HG02938 (cell line): ENCODE results near the gene DCTD.
A peak's percentile ranks its signal among the peaks of the same experiment; 100 is the strongest.

Experiments
- ATAC-seq: cut with Tn5 transposase; IDR thresholded peaks from one replicate; pipeline ENCODE4 v1.9.1; 2021; ENCODE audit warnings: mild to moderate bottlenecking, moderate library complexity; ENCODE audit not compliant: unreplicated experiment

Gene DCTD

GRCh38 chr4:182917182-182918043, at the start of gene DCTD:
Gene DCTD (minus strand): TSS chr4:182917386. CDS start chr4:182915568, 1,818 bp downstream.
- ATAC-seq: peak; percentile 84

- ATAC-seq: no peak
These were observed 43.6 kb upstream of the DCTD start for GRCh38 chr4:182960746-182961145.

GRCh38 chr4:182960228-182960627, 43.0 kb upstream of the DCTD start:
- ATAC-seq: no peak

DNA sequence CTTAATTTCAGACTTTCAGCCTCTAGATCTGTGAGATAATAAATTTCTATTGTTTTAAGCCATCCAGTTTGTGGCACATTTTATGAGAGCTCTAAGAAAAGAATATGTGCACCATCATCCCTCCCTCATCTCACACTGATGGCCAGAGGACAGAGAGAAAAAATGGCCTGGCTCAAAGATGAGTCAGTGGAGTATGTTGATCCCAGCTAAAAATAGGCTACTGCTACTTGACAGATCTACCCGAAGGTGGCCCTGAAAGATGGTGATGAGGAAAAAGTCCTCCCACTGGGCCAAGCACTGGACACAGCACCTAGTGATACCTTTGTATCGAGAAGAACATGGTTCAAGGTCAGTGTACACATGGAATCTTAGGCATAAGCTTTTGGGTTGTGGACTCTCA, 38.2 kb upstream of the DCTD start:
- ATAC-seq: no peak

- no peak for ATAC-seq
These were observed 27.5 kb upstream of the DCTD start for GRCh38 chr4:182944484-182945213.

DNA sequence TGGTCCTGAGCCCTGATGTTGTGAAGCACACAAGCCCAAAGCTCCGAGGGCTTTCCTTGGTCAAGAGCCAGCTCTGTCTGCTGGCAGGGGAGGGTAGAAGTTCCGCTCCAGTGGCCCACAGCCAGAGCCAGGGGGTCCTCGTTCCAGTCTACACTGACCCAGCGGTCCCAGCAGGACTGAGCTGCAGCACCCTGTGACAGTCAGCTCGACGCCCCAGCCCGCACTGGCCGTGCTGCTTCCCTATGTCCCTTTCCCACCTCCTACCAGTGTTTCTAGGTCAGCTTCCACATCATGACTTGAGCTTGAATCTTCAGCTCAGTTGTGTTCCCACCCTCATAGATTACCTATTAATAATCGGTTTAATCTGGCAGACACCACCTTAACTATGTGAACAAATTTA, 22.5 kb upstream of the DCTD start:
- no peak for ATAC-seq

DNA sequence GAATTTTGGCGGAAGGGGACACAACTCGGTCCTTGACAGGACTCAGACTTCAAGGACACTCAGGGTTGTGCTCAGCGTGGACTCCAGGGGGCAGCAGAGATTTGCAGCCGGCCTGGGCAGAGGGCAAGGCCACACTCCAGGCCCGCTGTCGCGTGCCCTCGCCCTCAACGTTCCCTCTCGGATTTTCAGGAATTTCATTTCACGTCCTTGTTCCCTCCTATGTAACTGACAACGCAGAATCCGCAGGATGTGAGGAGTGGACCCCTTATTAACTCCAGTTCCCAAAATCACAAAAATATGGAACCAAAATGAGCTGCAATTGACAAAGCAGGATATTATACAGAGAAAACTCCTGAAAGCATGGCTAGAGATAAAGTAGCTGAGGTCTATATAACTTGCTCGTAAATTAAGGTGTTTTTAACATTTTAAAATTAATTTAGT, 21.0 kb upstream of the DCTD start:
- peak; percentile 86 for ATAC-seq

DNA sequence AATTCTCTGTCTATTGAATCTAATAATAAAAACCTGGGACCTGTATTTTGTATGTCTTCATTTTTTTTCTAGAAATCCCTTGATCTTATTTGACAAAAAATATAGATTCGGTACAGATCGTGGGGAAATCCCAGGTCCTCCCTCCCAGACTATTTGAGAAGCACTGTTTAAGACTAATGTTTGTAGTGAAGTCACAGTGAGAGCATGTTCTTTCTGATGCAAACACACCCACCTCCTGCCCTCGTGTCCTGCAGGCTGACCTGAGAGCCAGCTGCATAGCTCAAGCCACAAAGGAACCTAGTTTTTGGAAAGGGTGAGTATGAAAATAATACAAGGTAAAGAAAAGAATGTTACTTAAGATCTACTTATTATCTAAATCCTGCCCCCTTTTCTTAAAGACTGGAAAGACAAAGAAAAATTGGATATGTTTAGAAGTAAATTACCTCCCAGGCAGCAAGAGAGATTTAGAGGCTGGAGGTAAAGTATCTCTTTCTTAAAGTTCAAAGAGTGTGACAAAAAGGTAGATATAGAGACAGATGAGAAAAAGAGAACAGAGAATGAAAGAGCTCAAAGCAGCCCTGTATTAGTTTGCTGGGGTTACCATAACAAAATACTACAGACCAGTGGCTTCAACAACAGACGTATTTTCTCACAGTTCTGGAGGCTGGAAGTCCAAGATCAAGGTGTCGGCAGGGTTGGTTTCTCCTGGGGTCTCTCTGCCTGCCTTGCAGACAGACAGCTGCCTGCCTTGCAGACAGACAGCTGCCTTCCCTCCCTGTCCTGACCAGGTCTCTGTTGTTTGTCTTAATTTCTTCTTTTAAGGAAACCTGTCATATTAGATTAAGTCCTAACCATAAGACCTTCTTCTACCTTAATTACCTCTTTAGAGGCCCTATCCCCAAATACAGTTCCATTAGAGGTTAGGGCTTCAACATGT, 20.4 kb upstream of the DCTD start:
- ATAC-seq: peak; percentile 51

DNA sequence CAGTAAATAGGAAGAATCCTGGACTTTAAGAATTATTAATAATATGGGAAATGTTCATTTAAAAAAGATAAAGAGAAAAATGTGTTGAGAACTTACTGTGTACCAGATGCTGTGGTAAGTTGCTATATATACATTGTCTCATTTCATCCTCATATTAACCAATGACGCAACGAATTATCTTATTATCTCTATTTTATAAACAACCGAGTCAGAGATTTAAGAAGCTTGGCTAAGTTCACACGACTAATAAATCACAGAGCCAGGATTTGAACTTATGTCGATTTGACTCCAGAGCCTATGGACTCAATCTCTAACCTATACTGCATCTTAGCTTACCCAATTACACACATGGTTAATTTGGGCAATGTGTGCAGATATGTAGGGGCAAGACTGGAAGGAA, 15.5 kb upstream of the DCTD start:
- ATAC-seq: no peak

- no peak for ATAC-seq
These were observed 14.6 kb upstream of the DCTD start for GRCh38 chr4:182931691-182932345.

- ATAC-seq: no peak
These were observed 13.7 kb upstream of the DCTD start for GRCh38 chr4:182930889-182931288.

- no peak for ATAC-seq
These were observed 12.1 kb upstream of the DCTD start for GRCh38 chr4:182929296-182929695.

GRCh38 chr4:182928061-182928460, 10.9 kb upstream of the DCTD start:
- no peak for ATAC-seq

DNA sequence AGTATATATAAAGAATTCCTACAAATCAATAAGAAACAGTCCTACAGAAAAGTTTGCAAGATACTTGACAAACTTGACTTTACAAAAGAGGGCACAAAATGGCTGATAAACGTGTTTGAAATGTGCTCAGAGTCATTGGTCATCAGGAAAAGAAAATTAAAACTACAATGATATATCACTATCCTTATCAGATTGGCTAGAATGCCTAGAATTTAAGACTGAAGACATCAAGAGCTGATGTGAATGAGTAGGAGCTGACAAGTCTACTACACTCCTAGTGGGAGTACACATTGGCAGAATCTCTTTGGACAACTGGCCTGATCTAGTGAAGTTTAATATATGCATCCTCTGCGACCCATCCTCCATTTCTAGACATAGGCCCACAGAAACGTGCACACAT, 10.3 kb upstream of the DCTD start:
- ATAC-seq: no peak

GRCh38 chr4:182925855-182926254, 8.7 kb upstream of the DCTD start:
- no peak for ATAC-seq

DNA sequence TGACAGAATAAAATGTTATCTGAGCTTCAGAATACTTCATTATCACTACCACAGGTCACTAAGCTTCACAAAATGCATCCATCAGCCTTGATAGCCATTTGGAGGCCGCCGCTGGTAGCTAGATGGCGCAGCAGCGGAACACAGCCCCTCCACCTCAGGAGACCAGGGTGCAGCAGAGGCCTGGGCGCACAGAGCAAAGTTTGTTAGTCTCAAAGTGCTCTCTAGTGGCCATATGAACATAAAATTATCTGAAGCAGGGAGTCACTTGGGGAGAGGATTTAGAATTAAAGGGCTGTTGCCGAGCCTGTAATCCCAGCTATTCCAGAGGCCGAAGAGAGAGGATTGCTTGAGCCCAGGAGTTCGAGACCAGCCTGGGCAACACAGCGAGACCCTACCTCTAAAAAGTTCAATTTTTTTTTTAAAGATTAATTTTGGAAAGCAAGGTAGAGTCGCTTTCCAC, 8.1 kb upstream of the DCTD start:
- ATAC-seq: peak; percentile 99

DNA sequence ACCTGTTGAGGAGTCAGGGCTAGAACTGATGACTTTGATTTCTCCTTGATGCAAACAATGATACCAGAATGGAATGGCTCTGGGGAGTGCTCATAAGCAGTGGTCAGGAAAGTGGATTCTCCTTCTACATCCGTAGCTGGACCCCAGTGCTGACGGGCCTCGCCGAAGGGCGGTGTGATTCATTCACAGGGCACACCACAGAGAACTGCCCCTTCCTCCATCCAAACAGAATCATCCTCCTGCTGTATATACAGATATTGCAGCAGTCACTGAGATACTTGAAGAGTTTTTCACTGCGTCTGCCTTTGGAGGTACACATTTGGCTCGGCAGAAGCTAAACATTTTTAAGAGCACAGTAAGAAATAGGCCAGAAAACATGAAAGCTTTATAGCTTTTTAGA, 7.3 kb upstream of the DCTD start:
- no peak for ATAC-seq

DNA sequence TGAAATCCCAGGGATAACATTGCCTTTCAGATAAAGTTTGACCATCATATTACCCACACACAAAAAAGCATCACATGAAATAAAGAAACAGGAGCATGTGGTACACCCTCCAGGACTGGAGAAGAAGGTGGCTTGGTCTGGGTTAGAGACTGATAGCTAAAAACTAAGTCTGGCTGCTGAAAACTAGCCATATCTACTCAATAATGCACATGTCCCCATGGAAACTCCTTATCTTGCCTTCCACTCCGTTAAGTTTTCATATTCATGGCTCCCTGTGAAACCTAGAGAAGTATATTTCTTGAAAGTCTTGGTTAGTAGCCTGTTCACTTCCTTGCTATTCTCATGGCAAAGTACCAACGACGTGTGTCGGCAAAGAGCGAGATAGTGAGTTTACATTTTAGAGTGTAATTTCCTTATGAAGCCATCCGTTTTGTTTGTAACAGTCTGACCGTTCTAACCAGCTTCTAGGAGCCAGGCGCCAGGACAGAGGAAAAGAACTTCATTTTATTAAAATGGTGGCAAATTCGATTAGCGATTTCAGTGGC, 6.7 kb upstream of the DCTD start:
- ATAC-seq: no peak

DNA sequence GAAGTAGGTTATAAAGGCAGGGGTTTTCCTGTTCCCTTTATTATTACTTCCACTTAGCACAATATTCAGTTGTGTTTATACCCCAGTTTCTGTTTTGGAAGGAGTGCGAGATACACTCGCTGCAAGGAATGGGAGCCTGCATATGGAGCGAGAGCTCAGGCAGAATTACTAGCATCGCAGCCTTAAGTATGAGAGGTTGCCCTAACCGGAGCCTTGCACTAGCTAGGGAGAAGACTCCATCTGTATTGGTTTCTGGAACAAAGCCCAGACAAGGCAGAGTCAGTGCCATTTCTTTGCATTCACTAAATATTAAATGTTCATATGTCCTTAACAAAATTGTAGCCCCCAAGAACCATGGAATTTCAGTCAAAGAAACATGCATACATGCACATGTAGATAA, 6.2 kb upstream of the DCTD start:
- no peak for ATAC-seq
